Activated T-cell treated with anti-CD3 and anti-CD28 coated beads, Interleukin-2, amount 50 U/mL, for 24 hours (primary cell): ENCODE measurements around the gene TRAF2.
A peak's percentile ranks its signal among the peaks of the same experiment; 100 is the strongest.

ENCODE experiments used
- DNase-seq: peaks from one replicate; pipeline ENCODE4 v3.0.0-alpha.2; 2020
- H3K27ac Mint-ChIP-seq: 2 replicates; pipeline ENCODE4 v1.8.0; 2020; ENCODE audit warnings: mild to moderate bottlenecking, mixed read lengths
- H3K27me3 Mint-ChIP-seq: 2 replicates; pipeline ENCODE4 v1.8.0; 2020; ENCODE audit warnings: mixed read lengths
- H3K36me3 Mint-ChIP-seq: 2 replicates; pipeline ENCODE4 v1.8.0; 2020; ENCODE audit warnings: low read depth, mixed read lengths
- H3K4me1 Mint-ChIP-seq: 2 replicates; pipeline ENCODE4 v1.8.0; 2020; ENCODE audit warnings: low read depth, mixed read lengths
- H3K4me3 Mint-ChIP-seq: 2 replicates; pipeline ENCODE4 v1.8.0; 2020; ENCODE audit warnings: mild to moderate bottlenecking, moderate library complexity, mixed read lengths
- H3K9me3 Mint-ChIP-seq: 2 replicates; pipeline ENCODE4 v1.8.0; 2020; ENCODE audit warnings: mixed read lengths

TRAF2 gene

GRCh38 chr9:136963341-136963740, 77.0 kb downstream of the TRAF2 start:
- H3K27ac Mint-ChIP-seq: no peak overlapping the region
- H3K4me3 Mint-ChIP-seq: no peak overlapping the region
- H3K4me1 Mint-ChIP-seq: peaks cover 33% of the 10 kb centered on the region

DNA sequence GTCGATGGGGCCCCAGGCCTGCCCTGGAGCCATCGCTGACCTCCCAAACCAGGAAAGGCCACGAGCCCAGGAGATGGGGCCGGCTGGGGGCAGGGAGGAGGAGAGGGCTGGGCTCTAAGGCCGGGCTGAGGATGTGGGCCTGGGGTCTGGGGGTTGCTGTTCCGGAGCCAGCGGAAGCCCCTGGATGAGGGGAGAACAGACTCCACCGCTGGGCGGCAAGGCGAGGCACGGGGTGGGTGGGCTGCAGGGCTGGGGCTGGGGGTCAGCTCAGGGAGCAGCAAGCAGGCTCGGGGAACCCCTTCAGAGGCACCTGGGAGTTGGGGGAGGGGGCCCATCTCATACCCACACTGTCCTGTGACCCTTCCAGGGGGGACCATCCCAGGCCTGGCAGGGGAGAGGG, 77.4 kb downstream of the TRAF2 start:
- no peak for DNase-seq
- Mint-ChIP-seq H3K9me3 (no peaks in the 10 kb centered on the region), H3K27me3 (no peaks in the 10 kb centered on the region), H3K4me3 (no peak overlapping the region), H3K27ac (no peak overlapping the region), H3K4me1 (peaks cover 33% of the 10 kb centered on the region), H3K36me3 (no peaks in the 10 kb centered on the region)

More at GRCh38 chr9:136963341-136963740, 77.0 kb downstream of the TRAF2 start:
- DNase-seq: no peak
- Mint-ChIP-seq H3K9me3 (no peaks in the 10 kb centered on the region), H3K27me3 (no peaks in the 10 kb centered on the region), H3K36me3 (no peaks in the 10 kb centered on the region)

DNA sequence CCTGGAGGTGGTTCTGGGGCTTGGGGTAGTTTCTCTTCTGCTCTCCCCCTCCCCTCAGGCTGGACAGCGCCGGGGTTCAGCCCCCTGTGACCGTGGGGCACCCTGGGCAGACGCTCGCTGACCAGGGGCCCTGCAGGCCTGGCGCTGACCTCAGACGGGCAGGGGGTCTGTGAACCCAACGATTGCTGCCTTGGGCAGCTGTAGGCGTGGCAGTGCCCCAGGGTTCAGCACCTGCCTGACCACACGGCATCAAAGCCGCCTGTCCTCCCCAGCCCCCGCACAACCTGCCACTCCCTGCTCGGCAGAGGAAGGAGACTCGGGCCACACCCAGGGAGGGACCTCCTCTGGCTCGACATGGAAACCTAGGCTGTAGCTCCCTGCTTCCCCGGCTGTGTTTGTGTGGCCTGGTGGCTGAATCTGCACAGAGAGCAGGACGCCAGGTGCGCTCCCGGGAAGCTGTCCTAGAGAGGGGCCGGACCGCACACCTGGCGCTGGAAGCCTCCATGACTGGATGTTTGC, 77.9 kb downstream of the TRAF2 start:
- Mint-ChIP-seq H3K36me3 (no peaks in the 10 kb centered on the region), H3K9me3 (no peaks in the 10 kb centered on the region), H3K27me3 (no peaks in the 10 kb centered on the region), H3K4me3 (no peak overlapping the region), H3K4me1 (peaks cover 33% of the 10 kb centered on the region), H3K27ac (no peak overlapping the region)
- DNase-seq: no peak

- H3K27ac Mint-ChIP-seq: no peak overlapping the region
- H3K4me1 Mint-ChIP-seq: peaks cover 32% of the 10 kb centered on the region
- DNase-seq: no peak
- no peaks in the 10 kb centered on the region for H3K36me3 Mint-ChIP-seq
- no peaks in the 10 kb centered on the region for H3K27me3 Mint-ChIP-seq
- no peaks in the 10 kb centered on the region for H3K9me3 Mint-ChIP-seq
- H3K4me3 Mint-ChIP-seq: no peak overlapping the region
These were observed 78.6 kb downstream of the TRAF2 start for GRCh38 chr9:136964833-136965422.

DNA sequence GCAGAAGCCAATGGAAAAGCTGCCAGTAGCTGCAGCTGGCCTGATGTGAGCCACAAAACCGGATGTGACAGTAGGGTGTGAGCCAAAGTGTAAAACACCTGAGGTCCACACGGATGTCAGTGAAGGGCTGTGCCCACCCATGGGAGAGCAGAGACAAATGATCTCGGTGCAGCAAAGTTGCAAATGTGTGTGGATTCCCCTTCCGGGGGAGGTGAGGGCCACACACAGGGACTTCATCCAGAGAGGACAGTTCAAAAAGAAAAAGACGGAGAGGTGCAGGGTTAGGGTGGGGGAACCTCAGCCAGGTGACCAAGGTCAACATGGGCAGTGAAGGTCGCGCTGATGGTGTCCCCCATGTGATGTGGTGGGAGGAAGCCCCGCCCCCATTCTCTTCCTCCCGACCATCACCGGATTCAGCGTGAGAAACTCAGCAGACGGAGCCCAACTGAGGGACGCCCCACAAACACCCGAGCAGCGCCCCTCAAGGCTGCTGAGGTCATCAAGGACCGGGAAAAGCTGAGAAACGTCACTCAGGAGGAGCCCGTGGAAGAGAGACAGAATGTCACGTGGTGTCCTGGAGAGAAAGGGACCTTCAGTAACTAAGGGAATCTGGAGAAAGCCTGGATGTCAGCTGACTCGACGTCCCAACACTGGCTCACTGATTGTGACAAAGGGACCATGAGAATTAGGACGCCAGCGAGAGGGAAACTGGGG, 79.6 kb downstream of the TRAF2 start:
- H3K4me3 Mint-ChIP-seq: peak overlapping the region; percentile 31
- peaks cover 27% of the 10 kb centered on the region for H3K4me1 Mint-ChIP-seq
- no peaks in the 10 kb centered on the region for H3K27me3 Mint-ChIP-seq
- no peaks in the 10 kb centered on the region for H3K36me3 Mint-ChIP-seq
- no peaks in the 10 kb centered on the region for H3K9me3 Mint-ChIP-seq
- DNase-seq: peak; percentile 48
- H3K27ac Mint-ChIP-seq: peak overlapping the region; percentile 51

DNA sequence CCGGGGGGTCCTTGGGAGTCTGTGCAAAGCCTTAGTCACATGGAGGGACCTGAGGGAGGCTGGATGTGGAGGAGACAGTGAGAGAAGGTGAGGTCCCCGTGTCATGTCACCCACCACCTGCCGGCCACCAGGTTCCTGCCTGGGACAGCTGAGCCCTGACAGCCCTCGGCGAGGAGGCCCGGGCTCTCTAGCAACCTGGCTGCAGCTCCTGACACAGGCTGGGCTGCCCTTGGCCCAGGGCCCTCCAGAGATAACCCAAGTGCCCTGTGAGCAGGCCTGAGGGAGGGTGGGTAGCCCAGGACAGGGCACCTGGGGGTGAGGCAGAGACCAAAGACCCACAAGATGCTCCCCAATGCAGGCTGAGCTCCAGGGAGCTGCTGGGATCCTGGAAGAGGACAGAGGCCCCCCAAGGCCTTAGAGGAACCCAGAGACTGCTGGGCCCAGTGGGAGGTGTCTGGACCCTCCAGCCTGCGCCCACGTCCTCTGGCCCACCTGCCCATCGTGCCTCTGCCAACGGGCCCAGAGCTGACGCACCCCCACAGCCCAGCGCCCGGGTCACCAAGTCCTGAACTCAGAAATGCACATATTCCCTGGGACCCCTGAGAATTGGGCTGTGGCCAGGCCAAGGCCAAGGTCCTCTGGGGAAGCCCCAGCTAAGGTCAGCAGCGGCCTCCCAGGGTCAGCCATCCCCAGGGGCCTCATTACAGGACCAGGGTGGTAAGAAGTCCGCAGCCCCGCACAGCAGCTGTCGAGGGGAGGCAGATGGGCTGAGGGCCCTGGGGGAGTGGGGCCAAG, 82.2 kb downstream of the TRAF2 start:
- DNase-seq: no peak
- Mint-ChIP-seq H3K36me3 (no peaks in the 10 kb centered on the region), H3K27me3 (no peaks in the 10 kb centered on the region), H3K27ac (no peak overlapping the region), H3K9me3 (no peaks in the 10 kb centered on the region), H3K4me3 (no peak overlapping the region), H3K4me1 (peaks cover 17% of the 10 kb centered on the region)

GRCh38 chr9:136969150-136969549, 82.8 kb downstream of the TRAF2 start:
- H3K36me3 Mint-ChIP-seq: no peaks in the 10 kb centered on the region
- H3K4me3 Mint-ChIP-seq: no peak overlapping the region
- no peak for DNase-seq
- no peaks in the 10 kb centered on the region for H3K27me3 Mint-ChIP-seq
- H3K9me3 Mint-ChIP-seq: no peaks in the 10 kb centered on the region
- no peak overlapping the region for H3K27ac Mint-ChIP-seq
- peaks cover 17% of the 10 kb centered on the region for H3K4me1 Mint-ChIP-seq

DNA sequence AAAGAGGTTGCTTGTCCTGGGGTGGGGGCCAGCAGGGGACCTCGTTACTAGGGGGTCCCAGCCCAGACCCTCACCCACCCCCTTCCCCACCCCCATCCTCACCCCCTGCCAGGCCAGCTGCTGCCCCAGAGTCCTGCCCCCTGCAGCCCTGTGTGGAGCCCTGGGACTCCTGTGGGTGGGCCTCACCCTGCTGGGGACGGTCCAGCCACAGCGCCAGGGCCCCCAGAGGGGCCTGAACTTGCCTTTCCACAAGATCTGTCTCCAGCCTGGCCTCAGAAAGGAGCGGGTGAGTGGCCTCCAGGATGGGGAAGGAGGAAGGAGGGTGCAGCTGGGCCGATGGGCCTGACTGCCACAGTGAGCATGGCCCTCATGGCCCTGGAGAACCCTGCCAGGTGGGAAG, 83.5 kb downstream of the TRAF2 start:
- Mint-ChIP-seq H3K4me1 (peaks cover 14% of the 10 kb centered on the region), H3K36me3 (no peaks in the 10 kb centered on the region), H3K27me3 (no peaks in the 10 kb centered on the region), H3K4me3 (no peak overlapping the region), H3K27ac (no peak overlapping the region), H3K9me3 (no peaks in the 10 kb centered on the region)
- no peak for DNase-seq

GRCh38 chr9:136970361-136970760, 84.0 kb downstream of the TRAF2 start:
- Mint-ChIP-seq H3K27me3 (no peaks in the 10 kb centered on the region), H3K4me1 (peaks cover 17% of the 10 kb centered on the region), H3K9me3 (no peaks in the 10 kb centered on the region), H3K27ac (no peak overlapping the region), H3K36me3 (no peaks in the 10 kb centered on the region), H3K4me3 (no peak overlapping the region)
- DNase-seq: no peak

DNA sequence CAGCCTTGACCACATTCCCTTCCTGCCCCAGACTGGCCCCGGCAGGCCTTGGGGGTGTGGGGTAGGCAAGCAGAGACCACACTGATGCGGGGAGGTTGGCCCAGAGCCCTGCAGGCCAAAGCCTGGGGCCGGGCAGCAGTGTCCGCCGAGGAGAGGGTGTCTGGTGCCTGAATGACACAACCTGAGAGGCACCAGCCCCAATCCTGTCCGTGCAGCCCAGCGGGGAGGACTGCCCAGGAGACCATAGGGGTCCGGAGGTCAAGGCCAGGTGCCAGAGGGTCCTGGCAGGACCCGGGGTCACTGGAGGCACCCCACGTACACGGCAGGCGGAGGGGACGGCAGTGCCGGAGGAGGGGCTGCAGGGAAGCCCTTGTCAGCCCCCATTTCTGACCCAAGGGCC, 85.4 kb downstream of the TRAF2 start:
- no peak overlapping the region for H3K27ac Mint-ChIP-seq
- H3K4me3 Mint-ChIP-seq: no peak overlapping the region
- no peaks in the 10 kb centered on the region for H3K36me3 Mint-ChIP-seq
- no peak for DNase-seq
- H3K27me3 Mint-ChIP-seq: peaks cover 4% of the 10 kb centered on the region
- H3K9me3 Mint-ChIP-seq: no peaks in the 10 kb centered on the region
- H3K4me1 Mint-ChIP-seq: peaks cover 18% of the 10 kb centered on the region

- Mint-ChIP-seq H3K9me3 (no peaks in the 10 kb centered on the region), H3K36me3 (no peaks in the 10 kb centered on the region), H3K27me3 (peaks cover 4% of the 10 kb centered on the region), H3K27ac (no peak overlapping the region), H3K4me3 (no peak overlapping the region), H3K4me1 (peaks cover 18% of the 10 kb centered on the region)
- no peak for DNase-seq
These were observed 86.0 kb downstream of the TRAF2 start for GRCh38 chr9:136972335-136972734.

DNA sequence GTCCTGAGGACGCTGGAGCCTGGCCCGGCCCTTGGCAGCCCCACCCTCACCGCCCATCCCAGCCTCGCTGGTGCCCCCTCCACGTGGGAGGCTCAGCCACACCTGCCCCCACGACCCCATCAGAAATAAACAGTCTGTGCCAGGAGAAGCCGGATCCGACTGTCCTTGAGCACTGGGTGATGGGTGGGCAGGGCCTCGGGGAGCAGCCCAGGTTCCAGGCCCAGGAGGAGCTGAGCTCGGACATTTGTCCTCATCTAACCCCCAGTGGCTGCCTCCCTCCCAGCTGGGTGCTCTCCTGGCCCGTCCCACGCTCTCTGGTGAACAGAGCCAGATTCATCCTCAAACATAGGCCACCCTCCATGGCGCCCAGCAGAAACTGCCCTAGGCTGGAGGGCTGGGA, 86.4 kb downstream of the TRAF2 start:
- Mint-ChIP-seq H3K27me3 (peaks cover 4% of the 10 kb centered on the region), H3K4me1 (peaks cover 20% of the 10 kb centered on the region), H3K4me3 (no peak overlapping the region), H3K9me3 (no peaks in the 10 kb centered on the region), H3K27ac (no peak overlapping the region), H3K36me3 (no peaks in the 10 kb centered on the region)
- DNase-seq: no peak

GRCh38 chr9:136973618-136974617, 87.6 kb downstream of the TRAF2 start:
- Mint-ChIP-seq H3K4me3 (no peak overlapping the region), H3K27me3 (peaks cover 4% of the 10 kb centered on the region), H3K27ac (no peak overlapping the region)

More at GRCh38 chr9:136973618-136974617, 87.6 kb downstream of the TRAF2 start:
- H3K9me3 Mint-ChIP-seq: no peaks in the 10 kb centered on the region
- H3K36me3 Mint-ChIP-seq: no peaks in the 10 kb centered on the region
- DNase-seq: no peak
- peaks cover 20% of the 10 kb centered on the region for H3K4me1 Mint-ChIP-seq
